ENCODE measurements around the gene HDAC6.

The HDAC6 gene

GRCh38 chrX:48801280-48802088 is at the start of gene HDAC6:
Gene HDAC6, plus strand, starts transcription at chrX:48802067. Its CDS starts 626 bp downstream, at chrX:48802693.
- DNase-seq = peak; percentile 81 to 99 (median 96)
- intact Hi-C loops (cut with DNase I) = loop anchor here (5.0 to 10.0 kb wide), 3 partner anchors 64 to 124 kb away; partner anchors contain the start of genes PQBP1 and TIMM17B

GRCh38 chrX:48752498-48752897 is 49.4 kb upstream of the HDAC6 start:
- no peak for DNase-seq
- intact Hi-C loops (cut with DNase I) = no loop called here

- no peak for DNase-seq
- intact Hi-C loops (cut with DNase I) = no loop called here
Measured at GRCh38 chrX:48753708-48754228, 48.1 kb upstream of the HDAC6 start.

GRCh38 chrX:48754238-48754637 is 47.6 kb upstream of the HDAC6 start:
- intact Hi-C loops (cut with DNase I) = no loop called here
- no peak for DNase-seq

- no peak for DNase-seq
- intact Hi-C loops (cut with DNase I) = no loop called here
Measured at GRCh38 chrX:48761674-48762471, 40.0 kb upstream of the HDAC6 start, which contains the start of gene GLOD5. Gene GLOD5, plus strand, starts transcription at chrX:48761747. Its CDS starts 44 bp downstream, at chrX:48761791.

GRCh38 chrX:48769230-48769629 is 32.6 kb upstream of the HDAC6 start:
- DNase-seq = no peak
- intact Hi-C loops (cut with DNase I) = no loop called here

GRCh38 chrX:48770296-48770695 is 31.6 kb upstream of the HDAC6 start:
- DNase-seq = no peak
- intact Hi-C loops (cut with DNase I) = no loop called here

- intact Hi-C loops (cut with DNase I) = no loop called here
- DNase-seq = no peak
Measured at GRCh38 chrX:48772602-48773001, 29.3 kb upstream of the HDAC6 start.

GRCh38 chrX:48776818-48777439 is 24.9 kb upstream of the HDAC6 start:
- intact Hi-C loops (cut with DNase I) = no loop called here
- DNase-seq = no peak

GRCh38 chrX:48779399-48779798 is 22.5 kb upstream of the HDAC6 start:
- no peak for DNase-seq

GRCh38 chrX:48781705-48782104 is 20.2 kb upstream of the HDAC6 start:
- no peak for DNase-seq
- intact Hi-C loops (cut with DNase I) = no loop called here

More at GRCh38 chrX:48779399-48779798, 22.5 kb upstream of the HDAC6 start:
- intact Hi-C loops (cut with DNase I) = no loop called here

- DNase-seq = no peak
- intact Hi-C loops (cut with DNase I) = no loop called here
Measured at GRCh38 chrX:48782216-48782615, 19.7 kb upstream of the HDAC6 start.

GRCh38 chrX:48782795-48783194 is 19.1 kb upstream of the HDAC6 start:
- intact Hi-C loops (cut with DNase I) = no loop called here
- DNase-seq = no peak

- DNase-seq = no peak
- intact Hi-C loops (cut with DNase I) = no loop called here
Measured at GRCh38 chrX:48784726-48785125, 17.1 kb upstream of the HDAC6 start.

GRCh38 chrX:48785186-48785539 is 16.7 kb upstream of the HDAC6 start:
- intact Hi-C loops (cut with DNase I) = no loop called here
- DNase-seq = no peak

- no peak for DNase-seq
- intact Hi-C loops (cut with DNase I) = no loop called here
Measured at GRCh38 chrX:48785540-48786214, 16.2 kb upstream of the HDAC6 start.

GRCh38 chrX:48786341-48786800 is 15.5 kb upstream of the HDAC6 start, which contains the start of gene GATA1:
Gene GATA1, plus strand, starts transcription at chrX:48786590. Its CDS starts 4,520 bp downstream, at chrX:48791110.
- DNase-seq = no peak
- intact Hi-C loops (cut with DNase I) = no loop called here

GRCh38 chrX:48786825-48787504 is 14.9 kb upstream of the HDAC6 start:
- intact Hi-C loops (cut with DNase I) = no loop called here
- no peak for DNase-seq
